Measurements from ENCODE around the gene TRRAP.

Gene TRRAP

DNA sequence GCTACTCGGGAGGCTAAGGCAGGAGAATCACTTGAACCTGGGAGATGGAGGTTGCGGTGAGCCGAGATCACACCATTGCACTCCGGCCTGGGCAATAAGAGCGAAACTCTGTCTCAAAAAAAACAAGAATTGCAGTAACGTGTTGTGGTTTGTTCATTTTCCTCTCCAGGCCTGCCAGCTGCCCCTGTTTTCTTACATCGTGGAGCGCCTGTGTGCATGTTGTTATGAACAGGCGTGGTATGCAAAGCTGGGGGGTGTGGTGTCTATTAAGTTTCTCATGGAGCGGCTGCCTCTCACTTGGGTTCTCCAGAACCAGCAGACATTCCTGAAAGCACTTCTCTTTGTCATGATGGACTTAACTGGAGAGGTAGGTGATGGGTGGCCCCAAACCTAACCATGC lies 52.1 kb downstream of the TRRAP start:
- TF ChIP-seq GATA1 (IDR thresholded peaks at IDR 0.05; ENCODE audit: low read depth, low read length) (no peak), POLR2A (IDR thresholded peaks at IDR 0.05; ENCODE audit: low read length) (no peak)
- no peak for DNase-seq

DNA sequence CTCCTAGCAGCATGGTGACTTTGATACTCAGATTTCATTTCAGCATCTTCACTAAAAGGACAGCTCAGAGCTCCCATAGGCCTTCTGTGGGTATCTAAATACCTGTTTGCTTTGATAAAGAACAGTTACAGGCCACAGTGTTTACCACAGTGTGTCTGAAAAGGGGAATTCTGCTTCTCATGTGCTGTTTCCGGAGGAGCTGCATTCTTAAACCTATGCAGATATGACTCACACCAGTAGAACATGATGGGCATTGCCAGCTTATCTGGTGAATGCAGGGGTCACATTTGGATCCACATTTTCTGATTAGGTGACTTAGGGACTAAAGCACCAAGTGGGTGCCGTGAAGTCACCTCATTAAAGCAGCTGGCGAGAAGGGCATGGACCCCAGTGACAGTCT lies 52.6 kb downstream of the TRRAP start:
- TF ChIP-seq GATA1 (IDR thresholded peaks at IDR 0.05; ENCODE audit: low read depth, low read length) (no peak), POLR2A (IDR thresholded peaks at IDR 0.05; ENCODE audit: low read length) (no peak)
- peak; percentile 30 to 41 for DNase-seq

DNA sequence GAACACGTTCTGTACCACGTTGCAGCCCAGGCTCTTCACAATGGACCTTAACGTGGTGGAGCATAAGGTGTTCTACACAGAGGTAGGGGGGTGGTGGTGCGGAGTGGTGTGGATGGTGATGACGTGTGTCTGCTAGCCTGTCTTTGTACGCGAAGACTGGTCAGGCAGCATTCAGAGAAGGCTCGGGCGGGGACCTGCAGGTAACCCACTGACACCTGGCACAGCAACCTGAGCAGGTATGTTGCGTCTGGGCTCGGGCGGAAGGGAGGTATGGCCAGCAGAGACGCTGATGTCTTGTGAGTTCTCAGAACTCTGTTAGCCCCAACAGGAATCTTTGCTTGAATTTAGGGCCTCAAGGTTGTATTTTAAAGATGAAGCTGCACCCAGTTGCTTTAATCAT lies 55.0 kb downstream of the TRRAP start:
- TF ChIP-seq GATA1 (IDR thresholded peaks at IDR 0.05; ENCODE audit: low read depth, low read length) (no peak), POLR2A (IDR thresholded peaks at IDR 0.05; ENCODE audit: low read length) (no peak)
- no peak for DNase-seq

DNA sequence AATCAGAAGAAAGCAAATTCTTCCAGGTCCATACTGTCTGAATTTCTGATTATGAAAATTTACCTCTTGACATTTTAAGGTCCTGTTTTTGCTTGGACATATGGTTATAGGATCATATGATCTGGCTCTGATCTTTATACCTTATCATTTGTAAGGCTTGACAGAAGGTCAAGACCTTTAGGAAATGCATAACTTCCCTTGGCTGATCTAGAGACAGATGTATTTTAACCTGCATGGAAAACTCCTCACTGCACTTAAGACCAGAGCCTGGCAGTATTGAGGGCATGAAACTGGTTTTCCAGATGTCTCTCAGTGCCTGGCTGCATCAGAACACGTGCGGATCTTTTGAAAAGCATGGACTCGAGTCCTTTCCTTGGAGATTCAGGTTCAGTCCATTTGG lies 55.9 kb downstream of the TRRAP start:
- TF ChIP-seq GATA1 (IDR thresholded peaks at IDR 0.05; ENCODE audit: low read depth, low read length): no peak
- no peak for TF ChIP-seq POLR2A (IDR thresholded peaks at IDR 0.05; ENCODE audit: low read length)

DNA sequence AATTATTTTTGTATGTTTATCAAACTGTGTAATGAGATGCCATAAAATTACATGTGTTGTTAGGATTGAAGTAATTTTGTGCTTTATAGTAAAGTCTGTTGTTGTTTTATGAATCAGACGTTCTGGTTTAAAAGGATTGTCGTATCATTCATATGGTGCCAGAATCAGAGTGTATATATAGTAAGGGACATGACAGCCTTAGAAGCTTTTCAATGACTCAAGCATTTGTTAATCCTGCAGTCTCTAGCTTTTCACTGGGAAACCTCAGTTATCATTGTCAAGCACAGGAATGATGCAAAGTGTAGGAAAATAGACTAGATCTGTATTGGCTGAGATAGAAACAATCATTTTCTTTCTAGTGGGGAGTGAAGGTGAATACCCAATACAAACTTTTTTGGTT lies 57.5 kb downstream of the TRRAP start:
- no peak for DNase-seq
- TF ChIP-seq POLR2A (IDR thresholded peaks at IDR 0.05; ENCODE audit: low read length) (no peak), GATA1 (IDR thresholded peaks at IDR 0.05; ENCODE audit: low read depth, low read length) (no peak)

More for the DNA sequence above, 55.9 kb downstream of the TRRAP start:
- no peak for DNase-seq

DNA sequence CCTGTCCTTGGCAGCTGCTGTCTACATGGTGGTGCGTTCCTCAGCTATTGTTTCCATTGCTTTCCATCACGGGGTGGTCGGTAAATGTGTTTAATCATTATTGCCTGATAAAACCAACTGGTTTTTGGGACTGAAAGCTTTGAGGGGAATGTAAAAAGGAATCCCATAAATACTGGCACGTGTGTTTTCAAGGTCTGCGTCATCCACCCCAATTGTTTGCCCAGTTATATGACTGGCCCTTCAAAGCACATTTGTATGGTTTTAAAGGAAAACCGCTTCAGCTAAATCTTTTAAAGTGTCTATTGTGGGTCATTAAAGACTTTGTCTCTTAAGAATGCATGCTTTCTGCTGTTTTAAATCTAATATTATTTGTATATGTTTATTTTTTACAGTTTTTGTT lies 65.0 kb downstream of the TRRAP start:
- TF ChIP-seq POLR2A (IDR thresholded peaks at IDR 0.05; ENCODE audit: low read length): no peak
- TF ChIP-seq GATA1 (IDR thresholded peaks at IDR 0.05; ENCODE audit: low read depth, low read length): no peak

DNA sequence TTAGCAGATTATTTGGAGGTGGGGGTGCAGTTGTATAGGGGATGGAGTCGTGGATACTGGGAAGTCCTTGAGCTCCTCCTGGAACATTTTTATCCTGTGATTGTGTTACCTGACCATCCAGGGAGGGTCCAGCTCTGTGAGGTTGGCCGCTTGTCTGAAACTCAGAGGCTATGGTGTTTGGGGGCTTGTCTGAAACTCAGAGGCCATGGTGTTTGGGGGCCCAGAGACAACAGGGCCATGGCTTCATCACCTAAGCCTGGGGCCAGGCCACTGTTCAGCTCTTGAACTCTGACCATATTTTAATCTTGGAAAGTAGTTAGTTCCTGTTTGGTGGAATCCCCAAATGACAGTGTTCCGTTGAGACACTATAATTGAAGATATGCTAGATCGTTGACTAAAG lies 66.1 kb downstream of the TRRAP start:
- DNase-seq: no peak
- no peak for TF ChIP-seq GATA1 (IDR thresholded peaks at IDR 0.05; ENCODE audit: low read depth, low read length)
- no peak for TF ChIP-seq POLR2A (IDR thresholded peaks at IDR 0.05; ENCODE audit: low read length)

More for the DNA sequence above, 65.0 kb downstream of the TRRAP start:
- DNase-seq: no peak

DNA sequence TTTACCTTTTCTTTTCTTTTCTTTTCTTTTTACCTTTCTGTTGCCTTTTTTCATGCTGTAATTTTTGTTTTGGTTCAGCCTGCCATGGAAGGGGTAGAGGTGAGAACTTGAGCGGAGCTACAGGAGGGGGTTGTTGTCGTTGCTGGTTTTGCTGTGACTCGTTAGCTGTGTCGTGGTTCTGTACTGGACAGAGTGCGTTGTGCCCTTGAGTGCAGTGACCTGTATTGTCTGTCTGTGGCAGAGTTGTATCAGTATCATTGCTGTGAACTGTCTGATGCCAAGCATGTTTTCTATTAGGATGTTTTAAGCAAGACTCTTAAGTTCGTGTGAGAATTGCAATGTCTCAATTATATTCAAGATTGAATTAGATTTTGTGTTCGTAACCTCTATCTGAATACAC lies 67.5 kb downstream of the TRRAP start:
- no peak for TF ChIP-seq GATA1 (IDR thresholded peaks at IDR 0.05; ENCODE audit: low read depth, low read length)
- no peak for TF ChIP-seq POLR2A (IDR thresholded peaks at IDR 0.05; ENCODE audit: low read length)
- no peak for DNase-seq

DNA sequence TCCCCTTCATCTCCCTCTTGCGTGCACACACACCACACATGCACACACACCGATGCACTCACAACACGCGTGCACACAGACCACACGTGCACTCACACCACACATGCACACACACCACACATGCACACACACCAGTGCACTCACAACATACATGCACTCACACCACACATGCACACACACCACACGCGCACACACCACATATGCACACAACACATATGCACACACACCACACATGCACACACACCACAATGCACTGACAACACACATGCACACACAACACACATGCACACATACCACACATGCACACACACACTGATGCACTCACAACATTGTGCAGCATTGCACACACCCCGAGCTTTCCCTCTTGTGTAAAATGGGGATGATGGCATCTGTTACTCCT lies 68.1 kb downstream of the TRRAP start:
- TF ChIP-seq POLR2A (IDR thresholded peaks at IDR 0.05; ENCODE audit: low read length) (no peak), GATA1 (IDR thresholded peaks at IDR 0.05; ENCODE audit: low read depth, low read length) (no peak)
- no peak for DNase-seq

DNA sequence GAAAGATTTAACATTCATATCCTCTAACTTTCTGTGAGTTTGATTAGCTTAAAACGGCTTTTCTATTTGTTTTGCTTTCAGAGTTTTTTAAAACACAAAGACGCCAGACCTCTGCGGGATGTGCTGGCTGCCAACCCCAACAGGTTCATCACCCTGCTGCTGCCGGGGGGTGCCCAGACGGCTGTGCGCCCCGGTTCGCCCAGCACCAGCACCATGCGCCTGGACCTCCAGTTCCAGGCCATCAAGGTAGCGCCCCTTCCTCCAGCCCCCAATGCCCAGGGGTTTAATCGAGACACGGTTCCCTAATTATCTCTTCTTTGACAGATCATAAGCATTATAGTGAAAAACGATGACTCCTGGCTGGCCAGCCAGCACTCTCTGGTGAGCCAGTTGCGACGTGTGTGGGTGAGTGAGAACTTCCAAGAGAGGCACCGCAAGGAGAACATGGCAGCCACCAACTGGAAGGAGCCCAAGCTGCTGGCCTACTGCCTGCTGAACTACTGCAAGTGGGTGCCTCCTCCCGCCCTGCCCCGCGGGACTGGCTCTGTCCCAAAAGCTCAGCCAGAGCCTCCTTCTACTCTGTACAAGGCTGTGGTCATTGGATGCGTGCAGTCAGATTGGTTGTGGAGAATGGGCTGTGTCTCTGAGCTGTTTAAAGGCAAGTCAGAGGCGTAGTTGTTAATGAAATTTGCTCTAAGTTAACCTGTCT lies 71.2 kb downstream of the TRRAP start:
- TF ChIP-seq GATA1 (IDR thresholded peaks at IDR 0.05; ENCODE audit: low read depth, low read length): no peak
- no peak for TF ChIP-seq POLR2A (IDR thresholded peaks at IDR 0.05; ENCODE audit: low read length)
- no peak for DNase-seq

DNA sequence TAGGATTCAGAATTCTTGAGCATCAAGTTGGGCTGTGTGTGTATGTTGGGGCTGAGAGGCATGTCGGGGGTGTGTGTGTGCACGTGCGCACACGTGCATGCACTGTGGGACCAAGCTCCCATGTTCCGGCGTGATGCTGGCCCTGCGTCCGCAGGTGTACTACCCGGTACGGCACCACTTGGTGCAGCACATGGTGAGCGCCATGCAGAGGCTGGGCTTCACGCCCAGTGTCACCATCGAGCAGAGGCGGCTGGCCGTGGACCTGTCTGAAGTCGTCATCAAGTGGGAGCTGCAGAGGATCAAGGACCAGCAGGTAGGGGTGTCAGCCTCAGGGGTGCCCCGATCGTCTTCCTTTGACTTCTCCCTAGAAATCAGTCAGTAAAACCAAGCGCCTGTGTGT lies 77.7 kb downstream of the TRRAP start:
- TF ChIP-seq POLR2A (IDR thresholded peaks at IDR 0.05; ENCODE audit: low read length) (no peak), GATA1 (IDR thresholded peaks at IDR 0.05; ENCODE audit: low read depth, low read length) (no peak)
- DNase-seq: no peak

DNA sequence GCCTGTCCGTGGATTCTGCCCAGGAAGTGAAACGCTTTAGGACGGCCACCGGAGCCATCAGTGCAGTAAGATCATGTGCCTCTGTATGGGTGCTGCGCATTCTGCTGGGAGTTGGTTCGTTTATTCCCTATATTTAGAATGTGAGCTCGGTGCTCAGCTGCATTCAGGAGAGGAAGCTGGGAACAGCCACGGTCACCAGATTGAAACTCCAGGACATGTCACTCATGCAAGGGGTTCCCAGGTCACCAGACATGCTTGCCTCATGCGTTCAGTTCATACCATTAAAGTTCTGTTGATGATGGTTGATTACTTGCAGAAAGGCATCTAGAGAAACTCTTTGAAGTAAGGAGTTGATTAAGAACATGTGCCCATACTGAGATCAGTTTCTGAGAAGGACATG lies 78.1 kb downstream of the TRRAP start:
- TF ChIP-seq POLR2A (IDR thresholded peaks at IDR 0.05; ENCODE audit: low read length) (no peak), GATA1 (IDR thresholded peaks at IDR 0.05; ENCODE audit: low read depth, low read length) (no peak)
- DNase-seq: no peak

DNA sequence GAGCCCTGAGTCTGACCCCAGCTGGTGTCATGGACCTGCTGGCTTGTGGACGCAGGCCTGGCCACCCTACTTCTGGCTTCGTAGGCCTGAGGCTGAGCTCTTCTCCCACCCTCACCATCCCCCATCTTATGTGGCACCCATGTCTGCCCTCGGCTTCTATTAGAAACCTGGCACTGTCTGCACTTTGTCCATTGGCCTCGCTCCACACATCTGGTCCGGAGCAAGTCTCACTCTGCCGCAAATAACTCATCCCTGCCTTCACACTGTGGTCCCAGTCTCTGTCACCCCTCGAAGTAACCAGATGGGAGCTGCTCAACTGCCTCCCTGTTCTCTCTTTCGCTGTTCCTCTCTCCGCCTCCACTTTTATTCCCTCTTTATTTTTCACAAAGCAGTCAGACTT lies 78.6 kb downstream of the TRRAP start:
- no peak for DNase-seq
- TF ChIP-seq GATA1 (IDR thresholded peaks at IDR 0.05; ENCODE audit: low read depth, low read length) (no peak), POLR2A (IDR thresholded peaks at IDR 0.05; ENCODE audit: low read length) (no peak)

DNA sequence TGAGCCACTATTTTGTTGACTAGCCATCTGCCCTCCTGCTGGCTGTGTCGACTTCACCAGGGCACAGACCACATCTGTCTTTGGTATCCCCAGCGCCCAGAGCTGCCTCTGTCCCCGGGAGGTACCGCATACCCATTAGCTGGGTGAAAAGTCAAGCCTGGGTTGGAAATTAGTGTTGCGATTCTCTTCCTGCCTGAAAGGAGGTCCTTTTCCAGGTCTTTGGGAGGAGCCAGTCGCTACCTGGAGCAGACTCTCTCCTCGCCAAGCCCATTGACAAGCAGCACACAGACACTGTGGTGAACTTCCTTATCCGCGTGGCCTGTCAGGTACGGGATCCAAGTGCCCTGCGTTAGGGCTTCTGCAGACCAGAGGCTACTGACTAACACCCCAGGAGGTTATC lies 79.4 kb downstream of the TRRAP start:
- TF ChIP-seq POLR2A (IDR thresholded peaks at IDR 0.05; ENCODE audit: low read length): no peak
- no peak for TF ChIP-seq GATA1 (IDR thresholded peaks at IDR 0.05; ENCODE audit: low read depth, low read length)
- no peak for DNase-seq

DNA sequence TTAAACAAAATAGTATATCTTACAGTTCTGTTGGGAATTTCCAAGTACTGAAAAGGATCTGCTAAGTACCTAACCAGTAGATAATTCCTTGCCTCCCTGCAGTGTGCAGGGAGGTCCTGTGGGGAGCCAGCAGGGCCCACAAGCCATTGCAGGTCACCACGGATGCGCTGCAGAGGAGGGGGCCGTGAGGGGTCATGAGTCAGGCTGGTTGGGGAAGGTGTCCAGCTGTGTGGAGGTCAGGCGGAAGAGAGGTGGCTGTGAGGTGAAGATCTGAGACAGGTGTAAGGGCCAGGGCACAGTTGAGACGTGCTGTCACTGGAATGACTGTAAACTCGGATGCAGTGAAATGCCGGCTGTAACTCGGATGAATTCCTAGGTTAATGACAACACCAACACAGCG lies 80.6 kb downstream of the TRRAP start:
- DNase-seq: no peak
- no peak for TF ChIP-seq POLR2A (IDR thresholded peaks at IDR 0.05; ENCODE audit: low read length)
- no peak for TF ChIP-seq GATA1 (IDR thresholded peaks at IDR 0.05; ENCODE audit: low read depth, low read length)

All from erythroblast (primary cell).